Measurements from ENCODE around the gene GPI. TPM values are rescaled to one million over a fixed set of nuclear protein-coding genes. Genes with fewer than 3 reads are reported as not detected.

GPI gene
- total and polyA plus RNA-seq, 2 of the 13 experiments (the other 11 are each of a cell fraction or from before 2014, with no cell fraction given): 147 to 167 TPM

GRCh38 chr19:34404109-34404909 lies 39.3 kb downstream of the GPI start, which contains the start of gene PDCD2L (continued):
- TF ChIP-seq ZNF577 (CRISPR knock-in tag; IDR thresholded peaks at IDR 0.05; ENCODE audit: borderline replicate concordance, low read depth): no peak
- 0 out of 2 replicates have a peak, but pooled peaks have one; percentile 58 for TF ChIP-seq ZXDC (CRISPR knock-in tag; IDR thresholded peaks at IDR 0.05)
- TF ChIP-seq BATF2 (CRISPR knock-in tag; IDR thresholded peaks at IDR 0.05): peak; percentile 89
- no peak; the same call in 1 of the 2 replicates for TF ChIP-seq ZNF780A (CRISPR knock-in tag; IDR thresholded peaks at IDR 0.05)
- peak; percentile 47 for TF ChIP-seq SRSF1 (optimal IDR thresholded peaks at IDR 0.05; ENCODE audit: low read depth, low read length)
- TF ChIP-seq KDM2A (CRISPR knock-in tag; IDR thresholded peaks at IDR 0.05; ENCODE audit: borderline replicate concordance, low read depth): peak; percentile 94
- TF ChIP-seq ZNF691 (CRISPR knock-in tag; IDR thresholded peaks at IDR 0.05; ENCODE audit: borderline replicate concordance, low read depth): no peak
- TF ChIP-seq ZNF550 (CRISPR knock-in tag; IDR thresholded peaks at IDR 0.05; ENCODE audit: borderline replicate concordance): 0 out of 2 replicates have a peak, but pooled peaks have one; percentile 50
- peak; percentile 68 for TF ChIP-seq SIN3A (IDR thresholded peaks at IDR 0.05; ENCODE audit: borderline replicate concordance, low read depth, low read length)
- TF ChIP-seq TP53 (CRISPR knock-in tag; conservative IDR thresholded peaks at IDR 0.05): no peak; the same call in 1 of the 2 replicates
- TF ChIP-seq NPAS2 (CRISPR knock-in tag; IDR thresholded peaks at IDR 0.05; ENCODE audit: borderline replicate concordance): no peak
- TF ChIP-seq ZNF205 (CRISPR knock-in tag; IDR thresholded peaks at IDR 0.05): peak; percentile 49; the same call in 1 of the 2 replicates
- TF ChIP-seq PHF20 (CRISPR knock-in tag; IDR thresholded peaks at IDR 0.05): peak; percentile 64; the same call in 1 of the 2 replicates
- TF ChIP-seq LBX2 (CRISPR knock-in tag; IDR thresholded peaks at IDR 0.05; ENCODE audit: borderline replicate concordance): peak; percentile 87; the same call in 1 of the 2 replicates
- TF ChIP-seq ATF4 (CRISPR knock-in tag; IDR thresholded peaks at IDR 0.05): peak in 1 of 2 experiments; percentile 72; a peak in 2 of 4 replicates
- no peak for TF ChIP-seq ARID2 (CRISPR knock-in tag; IDR thresholded peaks at IDR 0.05; ENCODE audit: borderline replicate concordance)
- TF ChIP-seq AFF4 (CRISPR knock-in tag; IDR thresholded peaks at IDR 0.05): no peak
- peak; percentile 77; the same call in 1 of the 2 replicates for TF ChIP-seq ZNF350 (CRISPR knock-in tag; IDR thresholded peaks at IDR 0.05; ENCODE audit: borderline replicate concordance, low read depth)
